Upper lobe of right lung (tissue), 1 donor: ENCODE measurements around the gene RERE. TPM values are rescaled to one million over a fixed set of nuclear protein-coding genes. Genes with fewer than 3 reads are reported as not detected.
A peak's percentile ranks its signal among the peaks of the same experiment; 100 is the strongest.

Experiments used
- ATAC-seq: fragments of 200-7000 bp; cut with Tn5 transposase; one replicate; pipeline ENCODE4 v1.9.1; 2020; ENCODE audit warnings: mild to moderate bottlenecking, moderate library complexity
- DNase-seq: peaks from one replicate; pipeline ENCODE4 v3.0.0-alpha.2; 2020
- H3K27ac ChIP-seq: fragments of 200-600 bp; one replicate; pipeline ENCODE4 v1.8.0; 2022
- H3K27me3 ChIP-seq: fragments of 200-600 bp; one replicate; pipeline ENCODE4 v1.8.0; 2022; ENCODE audit warnings: mild to moderate bottlenecking
- H3K36me3 ChIP-seq: fragments of 200-600 bp; one replicate; pipeline ENCODE4 v1.8.0; 2022
- H3K4me1 ChIP-seq: fragments of 200-600 bp; one replicate; pipeline ENCODE4 v1.8.0; 2022
- H3K4me3 ChIP-seq: fragments of 200-600 bp; one replicate; pipeline ENCODE4 v1.8.0; 2022; ENCODE audit warnings: mild to moderate bottlenecking
- H3K9me3 ChIP-seq: fragments of 200-600 bp; one replicate; pipeline ENCODE4 v1.8.0; 2022
- CTCF ChIP-seq: fragments of 200-600 bp; IDR thresholded peaks from one replicate; pipeline ENCODE4 v1.8.0; 2022; ENCODE audit warnings: antibody characterized with exemption
- intact Hi-C: fragments of 100-400 bp; cut with DNase I; formaldehyde crosslinking; loops from one replicate; pipeline ENCODE4 v1.11.0; 2022
- long read RNA-seq: library from polyadenylated mRNA; unstranded; transcript quantifications from one replicate; pipeline ENCODE4 v2.0.0, GENCODE V29; 2021
- total RNA-seq: library from RNA; stranded (reverse); fragmentation: NEBNext Ultra II Directional; extraction: Animal tissue kit (Norgen Biotek cat#: 25700); gene quantifications from one replicate; pipeline ENCODE4 v1.2.1, GENCODE V29; 2021
- donor health status: DM: no; HTN: yes; CAD: no; lungs with severe emphysema.

RERE gene
- 99.6 TPM for total RNA-seq
- long read RNA-seq, partial matches to known transcripts = 54 of 79 reads
- long read RNA-seq, other reads (novel, unspliced or antisense) = 25 of 79 reads

DNA sequence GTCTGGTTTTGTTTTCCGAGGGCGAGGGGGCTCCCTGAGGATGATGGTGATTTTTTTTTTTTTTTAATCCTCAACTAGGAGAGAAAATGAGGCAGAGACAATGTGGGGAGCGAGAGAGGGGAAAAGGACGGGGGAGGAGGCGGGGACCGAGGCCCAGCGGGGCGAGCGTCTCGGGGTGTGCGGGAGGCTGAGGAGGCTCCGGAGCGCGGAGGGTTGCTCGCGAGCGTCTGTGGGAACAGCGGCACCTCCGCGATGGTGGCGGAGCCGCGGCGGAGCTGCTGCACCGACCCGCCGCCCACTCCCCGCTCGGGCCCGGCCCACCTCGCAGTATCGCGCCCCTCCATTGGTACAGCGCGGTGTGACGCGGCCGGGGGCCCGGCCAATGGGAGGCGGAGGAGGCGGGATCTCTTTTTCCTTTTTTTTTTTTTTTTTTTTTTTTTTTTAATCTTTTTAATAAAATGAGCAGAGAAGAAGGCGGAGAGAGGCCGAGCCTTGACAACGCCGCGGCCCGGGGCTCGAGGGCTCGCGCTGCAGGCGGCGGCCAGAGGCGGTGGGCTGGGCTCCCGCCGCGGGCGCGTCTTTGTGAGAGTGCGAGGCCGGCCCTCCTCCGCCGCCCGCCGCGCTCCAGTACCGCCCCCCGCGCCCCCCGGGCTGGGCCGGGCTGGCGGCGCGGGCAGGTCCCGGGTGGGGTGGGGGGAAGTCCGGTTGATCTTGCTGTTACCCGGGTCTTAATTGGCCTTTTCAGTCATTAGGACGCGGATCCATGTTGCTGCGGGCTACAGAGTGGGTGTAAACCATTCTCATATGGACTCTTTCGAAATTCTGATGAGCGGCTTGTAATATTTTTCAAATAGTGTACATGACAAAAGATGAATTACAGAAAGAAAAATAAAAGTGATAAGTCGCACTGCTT lies at the start of gene RERE:
RERE (minus strand) TSS at position 229 of the 913 bp plus-strand sequence.
- intact Hi-C loops = no loop called here
- H3K4me3 ChIP-seq = peak within 1 kb of the TSS; percentile 72
- H3K27me3 ChIP-seq = no peaks in the 10 kb centered on the region
- peak within 1 kb of the TSS; percentile 94 for H3K27ac ChIP-seq
- no peaks in the 10 kb centered on the region for H3K9me3 ChIP-seq
- peaks cover 31% of the 10 kb centered on the region for H3K4me1 ChIP-seq
- DNase-seq (peak; percentile 96), ATAC-seq (peak; percentile 99)
- no peaks in the 10 kb centered on the region for H3K36me3 ChIP-seq
- peak; percentile 23 for TF ChIP-seq CTCF

DNA sequence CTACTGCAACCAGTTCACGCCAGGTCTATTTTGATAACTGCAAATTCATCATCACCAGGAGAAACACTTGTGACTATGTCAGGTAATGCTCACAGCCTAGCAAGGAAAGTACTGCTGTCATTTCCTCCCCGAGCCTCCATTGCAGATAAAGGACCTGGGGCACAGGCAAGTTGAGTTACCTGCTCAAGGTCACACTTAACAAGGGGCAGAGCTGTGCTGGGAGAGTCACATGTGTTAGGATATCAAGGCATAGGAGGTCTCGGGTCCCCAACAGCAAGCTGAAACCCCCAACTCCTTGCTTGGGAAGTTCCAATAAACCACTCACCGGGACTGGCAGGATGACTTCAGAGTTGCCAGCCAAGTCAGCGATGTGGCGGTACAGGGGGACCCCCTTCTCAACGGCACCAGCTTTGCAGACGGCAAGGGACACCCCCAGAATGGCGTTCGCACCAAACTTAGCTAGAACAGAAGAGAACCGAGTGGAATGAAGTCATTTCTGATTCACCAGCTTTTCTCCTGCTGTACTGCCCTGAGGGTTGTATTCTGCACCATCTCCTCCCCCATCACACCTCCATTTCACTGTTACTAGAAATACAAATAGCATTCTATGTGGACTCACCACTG lies 49.5 kb upstream of the RERE start:
- Histone ChIP-seq H3K4me1 (peaks cover 11% of the 10 kb centered on the region), H3K36me3 (peaks cover 100% of the 10 kb centered on the region), H3K4me3 (no peak overlapping the region), H3K9me3 (no peaks in the 10 kb centered on the region), H3K27me3 (no peaks in the 10 kb centered on the region), H3K27ac (no peak overlapping the region)
- ATAC-seq (no peak), DNase-seq (no peak)
- TF ChIP-seq CTCF = no peak
- intact Hi-C loops = no loop called here

DNA sequence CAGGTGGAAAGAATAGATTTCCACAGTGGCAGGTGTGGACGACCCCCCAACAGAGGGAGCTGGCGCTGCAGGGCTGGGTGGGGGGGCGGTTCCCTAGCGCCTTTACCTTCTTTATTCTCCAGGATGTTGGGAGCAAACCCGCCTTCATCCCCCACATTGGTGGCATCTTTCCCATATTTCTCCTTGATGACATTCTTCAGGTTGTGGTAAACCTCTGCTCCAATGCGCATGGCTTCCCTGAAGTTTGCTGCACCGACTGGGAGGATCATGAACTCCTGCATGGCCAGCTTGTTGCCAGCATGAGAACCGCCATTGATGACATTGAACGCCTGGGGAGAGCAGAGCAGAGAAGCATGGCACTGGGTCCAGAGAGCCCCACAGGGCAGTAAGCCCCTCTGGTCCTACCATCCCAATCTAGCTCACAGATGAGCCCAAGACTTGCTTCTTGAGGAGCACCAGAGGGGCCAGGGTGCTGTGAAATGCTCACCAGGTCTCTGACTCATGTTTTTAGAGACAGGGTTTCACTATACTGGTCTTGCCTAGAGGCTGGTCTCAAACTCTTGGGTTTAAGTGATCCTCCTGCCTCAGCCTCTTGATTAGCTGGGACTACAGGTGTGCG lies 48.8 kb upstream of the RERE start:
- peaks cover 100% of the 10 kb centered on the region for H3K36me3 ChIP-seq
- ATAC-seq (no peak), DNase-seq (no peak)
- no peaks in the 10 kb centered on the region for H3K27me3 ChIP-seq
- H3K4me3 ChIP-seq = no peak overlapping the region
- H3K27ac ChIP-seq = no peak overlapping the region
- H3K9me3 ChIP-seq = no peaks in the 10 kb centered on the region
- H3K4me1 ChIP-seq = peaks cover 5% of the 10 kb centered on the region
- TF ChIP-seq CTCF = no peak
- intact Hi-C loops = no loop called here

DNA sequence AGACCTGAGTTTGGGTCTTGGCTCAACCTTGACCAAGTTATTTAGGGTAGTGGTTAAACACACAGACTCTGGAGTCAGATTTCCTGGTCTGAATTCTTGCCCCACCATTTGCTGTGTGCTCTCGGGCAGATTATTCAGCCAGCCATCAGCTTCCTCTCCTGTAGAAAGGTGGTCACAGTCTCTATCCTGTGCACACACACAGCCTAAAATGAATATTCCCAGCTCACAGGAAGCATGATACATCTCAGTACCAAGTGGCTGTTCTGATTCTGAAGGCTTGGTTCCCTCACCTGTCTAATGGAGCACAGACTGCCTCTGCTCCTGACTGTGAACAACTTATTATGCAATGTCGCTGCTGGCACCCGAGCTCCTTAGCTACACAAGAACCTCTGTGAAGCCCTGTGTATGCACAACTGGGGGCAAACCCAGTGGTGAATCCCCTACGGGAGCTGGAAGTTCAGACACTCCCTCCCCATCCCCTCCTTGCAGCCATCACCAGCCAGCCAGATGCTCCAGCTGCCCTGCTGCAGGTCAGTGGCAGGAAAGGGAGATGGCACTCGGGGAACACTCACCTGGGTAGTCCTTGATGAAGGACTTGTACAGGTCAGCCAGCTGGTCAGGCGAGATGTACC lies 47.4 kb upstream of the RERE start:
- intact Hi-C loops = no loop called here
- Histone ChIP-seq H3K4me3 (no peak overlapping the region), H3K27ac (no peak overlapping the region), H3K9me3 (no peaks in the 10 kb centered on the region), H3K36me3 (peaks cover 100% of the 10 kb centered on the region), H3K4me1 (peaks cover 4% of the 10 kb centered on the region), H3K27me3 (no peaks in the 10 kb centered on the region)
- no peak for TF ChIP-seq CTCF
- ATAC-seq = no peak
- DNase-seq = no peak

GRCh38 chr1:8863794-8864233 lies 46.4 kb upstream of the RERE start:
- Histone ChIP-seq H3K4me1 (peaks cover 11% of the 10 kb centered on the region), H3K4me3 (no peak overlapping the region), H3K9me3 (no peaks in the 10 kb centered on the region), H3K27ac (no peak overlapping the region), H3K27me3 (no peaks in the 10 kb centered on the region), H3K36me3 (peaks cover 99% of the 10 kb centered on the region)
- DNase-seq (no peak), ATAC-seq (no peak)
- intact Hi-C loops = no loop called here
- TF ChIP-seq CTCF = no peak
